ENCODE results near the gene KANK2. TPM values are rescaled to one million over a fixed set of nuclear protein-coding genes. Genes with fewer than 3 reads are reported as not detected.

The KANK2 gene
- total and polyA plus RNA-seq, 2 of the 4 experiments (the other 2 are of a cell fraction) = 104 to 176 TPM

DNA sequence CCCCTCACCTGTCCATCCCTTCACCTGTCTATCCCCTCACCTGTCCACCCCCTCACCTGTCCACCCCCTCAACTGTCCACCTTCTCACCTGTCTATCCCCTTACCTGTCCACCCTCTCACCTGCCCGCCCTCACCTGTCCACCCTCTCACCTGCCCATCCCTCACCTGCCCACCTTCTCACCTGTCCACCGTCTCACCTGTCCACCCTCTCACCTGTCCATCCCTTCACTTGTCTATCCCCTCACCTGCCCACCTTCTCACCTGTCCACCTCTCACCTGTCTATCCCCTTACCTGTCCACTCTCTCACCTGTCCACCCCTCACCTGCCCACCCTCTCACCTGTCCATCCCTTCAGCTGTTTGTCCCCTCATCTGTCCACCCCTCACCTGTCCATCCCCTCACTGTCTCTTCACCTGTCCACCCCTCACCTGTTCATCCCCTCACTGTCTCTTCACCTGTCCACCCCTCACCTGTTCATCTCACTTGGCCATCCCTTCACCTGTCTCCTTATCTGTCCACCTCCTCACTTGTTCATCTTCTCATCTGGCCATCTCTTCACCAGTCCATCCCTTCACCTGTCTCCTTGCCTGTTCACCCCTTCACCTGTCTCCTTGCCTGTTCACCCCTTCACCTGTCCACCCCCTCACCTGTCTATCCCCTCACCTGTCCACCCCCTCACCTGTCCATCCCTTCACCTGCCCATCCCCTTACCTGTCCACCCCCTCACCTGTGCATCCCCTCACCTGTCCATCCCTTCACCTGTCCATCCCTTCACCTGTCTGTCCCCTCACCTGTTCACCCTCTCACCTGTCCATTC, 12.7 kb upstream of the KANK2 start:
- Histone ChIP-seq H3K4me2 (ENCODE audit: low read depth, low read length) (no peak overlapping the region), H3K27me3 (ENCODE audit: control insufficient read depth, insufficient read depth, low read length) (no peaks in the 10 kb centered on the region), H3K18ac (ENCODE audit: low read depth, low read length) (no peak overlapping the region), H2AK9ac (replicated peaks; ENCODE audit: low read depth, low read length, poor library complexity) (no peak overlapping the region), H3K4ac (ENCODE audit: low read depth, low read length) (no peak overlapping the region), H4K5ac (ENCODE audit: low read depth, low read length) (no peak overlapping the region), H4K91ac (ENCODE audit: insufficient read depth, low read depth, low read length) (no peak overlapping the region), H3K9me3 (ENCODE audit: control insufficient read depth, insufficient read depth, low read length) (no peaks in the 10 kb centered on the region), H3K9me1 (ENCODE audit: insufficient read depth, low read length) (peaks cover 26% of the 10 kb centered on the region), H3K23ac (ENCODE audit: low read depth, low read length) (no peak overlapping the region), H3K36me3 (ENCODE audit: control insufficient read depth, insufficient read depth, low read length) (peaks cover 39% of the 10 kb centered on the region), H3K79me1 (ENCODE audit: low read depth in 1 of 2, low read length in 2 of 2) (no peaks in the 10 kb centered on the region; a peak in 1 of 4 replicates), H2BK15ac (ENCODE audit: low read depth, low read length) (no peak overlapping the region), H3K27ac (ENCODE audit: insufficient read depth, low read length) (no peak overlapping the region), H2AFZ (replicated peaks; ENCODE audit: low read length, poor library complexity) (peak overlapping the region; percentile 61), H2BK120ac (ENCODE audit: low read depth, low read length) (no peak overlapping the region), H3K14ac (replicated peaks; ENCODE audit: low read depth, low read length) (no peak overlapping the region), H3K9ac (ENCODE audit: low read depth, low read length) (no peak overlapping the region), H3K4me3 (ENCODE audit: insufficient read depth, low read depth, low read length) (no peak overlapping the region), H3K4me1 (ENCODE audit: control insufficient read depth, insufficient read depth, low read length) (no peaks in the 10 kb centered on the region), H4K20me1 (ENCODE audit: insufficient read depth, low read length) (peaks cover 20% of the 10 kb centered on the region), H2BK5ac (ENCODE audit: low read depth, low read length, poor library complexity, severe bottlenecking) (no peak overlapping the region), H3K56ac (ENCODE audit: extremely low read depth, insufficient read depth, low read length) (no peak overlapping the region), H2BK20ac (ENCODE audit: low read depth, low read length) (no peak overlapping the region), H2AK5ac (ENCODE audit: low read depth, low read length) (no peak overlapping the region), H4K8ac (ENCODE audit: low read depth in 2 of 2, low read length in 2 of 2) (no peak overlapping the region)
- no peak for DNase-seq
- in situ Hi-C loops (cut with MboI; ENCODE audit: low sequenced_read_pairs) (loop anchor here (10.0 kb wide), 1 partner anchor 175 kb away; no protein-coding TSS in a partner anchor), dilution Hi-C loops (cut with HindIII; ENCODE audit: low sequenced_read_pairs, unreplicated experiment) (no loop called here), intact Hi-C loops (cut with micrococcal nuclease) (no loop called here)
- WGBS, 2 experiments (ENCODE audit: extremely low coverage in 2 of 2, insufficient read length in 1 of 2) = 79% methylated on average over 2 of the region's 2 CpGs; no CpG with 5 or more reads in 1 of the 2 experiments
- no peak; the same call in 1 of the 2 replicates for ATAC-seq (ENCODE audit: low read depth)
- POLR2A ChIA-PET (ENCODE audit: unreplicated experiment) = no interaction called here
- no TSS peak for BruUV-seq (replicated peaks)
- CTCF ChIA-PET = no interaction called here
- TF ChIP-seq MAZ (IDR thresholded peaks at IDR 0.05; ENCODE audit: borderline replicate concordance, low read depth, low read length) (no peak), MXI1 (IDR thresholded peaks at IDR 0.05; ENCODE audit: borderline replicate concordance, low read depth, low read length) (no peak), SMC3 (IDR thresholded peaks at IDR 0.05; ENCODE audit: low read depth, low read length) (no peak), RAD21 (IDR thresholded peaks at IDR 0.05; ENCODE audit: low read length) (no peak), POLR2A (IDR thresholded peaks at IDR 0.05; ENCODE audit: low read depth, low read length) (no peak), RFX5 (IDR thresholded peaks at IDR 0.05; ENCODE audit: low read depth, low read length) (no peak), CEBPB (IDR thresholded peaks at IDR 0.05; ENCODE audit: low read depth, low read length) (no peak), BHLHE40 (IDR thresholded peaks at IDR 0.05; ENCODE audit: low read depth, low read length) (no peak), RCOR1 (IDR thresholded peaks at IDR 0.05; ENCODE audit: insufficient replicate concordance, low read length) (no peak), MAFK (IDR thresholded peaks at IDR 0.05; ENCODE audit: low read depth, low read length) (no peak), NFE2L2 (IDR thresholded peaks at IDR 0.05; ENCODE audit: low read depth, low read length) (no peak), CHD1 (IDR thresholded peaks at IDR 0.05; ENCODE audit: low read depth, low read length) (no peak)
- TF ChIP-seq, protein P1, sequence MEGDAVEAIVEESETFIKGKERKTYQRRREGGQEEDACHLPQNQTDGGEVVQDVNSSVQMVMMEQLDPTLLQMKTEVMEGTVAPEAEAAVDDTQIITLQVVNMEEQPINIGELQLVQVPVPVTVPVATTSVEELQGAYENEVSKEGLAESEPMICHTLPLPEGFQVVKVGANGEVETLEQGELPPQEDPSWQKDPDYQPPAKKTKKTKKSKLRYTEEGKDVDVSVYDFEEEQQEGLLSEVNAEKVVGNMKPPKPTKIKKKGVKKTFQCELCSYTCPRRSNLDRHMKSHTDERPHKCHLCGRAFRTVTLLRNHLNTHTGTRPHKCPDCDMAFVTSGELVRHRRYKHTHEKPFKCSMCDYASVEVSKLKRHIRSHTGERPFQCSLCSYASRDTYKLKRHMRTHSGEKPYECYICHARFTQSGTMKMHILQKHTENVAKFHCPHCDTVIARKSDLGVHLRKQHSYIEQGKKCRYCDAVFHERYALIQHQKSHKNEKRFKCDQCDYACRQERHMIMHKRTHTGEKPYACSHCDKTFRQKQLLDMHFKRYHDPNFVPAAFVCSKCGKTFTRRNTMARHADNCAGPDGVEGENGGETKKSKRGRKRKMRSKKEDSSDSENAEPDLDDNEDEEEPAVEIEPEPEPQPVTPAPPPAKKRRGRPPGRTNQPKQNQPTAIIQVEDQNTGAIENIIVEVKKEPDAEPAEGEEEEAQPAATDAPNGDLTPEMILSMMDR (conservative IDR thresholded peaks at IDR 0.05; ENCODE audit: low read depth, low read length) = no peak
- TF ChIP-seq, protein P2, sequence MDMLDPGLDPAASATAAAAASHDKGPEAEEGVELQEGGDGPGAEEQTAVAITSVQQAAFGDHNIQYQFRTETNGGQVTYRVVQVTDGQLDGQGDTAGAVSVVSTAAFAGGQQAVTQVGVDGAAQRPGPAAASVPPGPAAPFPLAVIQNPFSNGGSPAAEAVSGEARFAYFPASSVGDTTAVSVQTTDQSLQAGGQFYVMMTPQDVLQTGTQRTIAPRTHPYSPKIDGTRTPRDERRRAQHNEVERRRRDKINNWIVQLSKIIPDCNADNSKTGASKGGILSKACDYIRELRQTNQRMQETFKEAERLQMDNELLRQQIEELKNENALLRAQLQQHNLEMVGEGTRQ (IDR thresholded peaks at IDR 0.05; ENCODE audit: low read depth, low read length) = no peak
- TF ChIP-seq, protein P3, sequence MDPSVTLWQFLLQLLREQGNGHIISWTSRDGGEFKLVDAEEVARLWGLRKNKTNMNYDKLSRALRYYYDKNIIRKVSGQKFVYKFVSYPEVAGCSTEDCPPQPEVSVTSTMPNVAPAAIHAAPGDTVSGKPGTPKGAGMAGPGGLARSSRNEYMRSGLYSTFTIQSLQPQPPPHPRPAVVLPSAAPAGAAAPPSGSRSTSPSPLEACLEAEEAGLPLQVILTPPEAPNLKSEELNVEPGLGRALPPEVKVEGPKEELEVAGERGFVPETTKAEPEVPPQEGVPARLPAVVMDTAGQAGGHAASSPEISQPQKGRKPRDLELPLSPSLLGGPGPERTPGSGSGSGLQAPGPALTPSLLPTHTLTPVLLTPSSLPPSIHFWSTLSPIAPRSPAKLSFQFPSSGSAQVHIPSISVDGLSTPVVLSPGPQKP (IDR thresholded peaks at IDR 0.05; ENCODE audit: borderline replicate concordance, low read depth, low read length) = no peak

All from IMR-90 (cell line).